Mucosa of descending colon (tissue), 3 donors: Measurements from ENCODE around the gene MAPT. TPM values are rescaled to one million over a fixed set of nuclear protein-coding genes. Genes with fewer than 3 reads are reported as not detected.

ENCODE experiments used
- ATAC-seq: fragments of 200-7000 bp; cut with Tn5 transposase; one replicate; pipeline ENCODE4 v1.9.1; 2020; ENCODE audit warnings: mild to moderate bottlenecking, moderate library complexity
- DNase-seq, 3 donors: peaks; one replicate each; pipeline ENCODE4 v3.0.0-alpha.2; 2020
- H3K36me3 ChIP-seq: fragments of 200-600 bp; one replicate; pipeline ENCODE4 v1.8.0; 2021; ENCODE audit warnings: low read depth, mild to moderate bottlenecking
- H3K4me1 ChIP-seq: fragments of 200-600 bp; one replicate; pipeline ENCODE4 v1.8.0; 2021; ENCODE audit warnings: low read depth, mild to moderate bottlenecking
- H3K4me3 ChIP-seq: fragments of 200-600 bp; one replicate; pipeline ENCODE4 v1.8.0; 2021; ENCODE audit warnings: mild to moderate bottlenecking
- H3K9me3 ChIP-seq: fragments of 200-600 bp; one replicate; pipeline ENCODE4 v1.8.0; 2021; ENCODE audit warnings: mild to moderate bottlenecking
- intact Hi-C, 2 donors: fragments of 100-400 bp; cut with DNase I in 1 of 2; cut with micrococcal nuclease in 1 of 2; formaldehyde crosslinking; loops; one replicate each; pipeline versions ENCODE4 v1.11.0 to v1.11.1; 2022; cut with DNase I, micrococcal nuclease
- total RNA-seq, 3 donors: library from RNA; stranded (reverse); fragmentation: NEBNext Ultra II Directional in 2 of 3; extraction: Animal tissue kit (Norgen Biotek cat#: 25700) in 2 of 3; gene quantifications; one replicate each; pipeline versions ENCODE4 v1.2.1 to v1.2.4, GENCODE V29; 2021 to 2023
- TF ChIP-seq, protein P1 (sequence below): fragments of 200-600 bp; IDR thresholded peaks from one replicate; pipeline ENCODE4 v1.8.0; 2022; ENCODE audit warnings: antibody characterized with exemption, mild to moderate bottlenecking
- donor health status: DM: no; HTN: no; CAD: no; lungs with moderate emphysema.
- donor health status: DM: no; HTN: no; CAD: no.
- donor health status: DM: no; HTN: yes; CAD: no.

The MAPT gene
- total RNA-seq, 3 donors from 2014 or later: 0.72 to 61.5 (median 1.4) TPM

GRCh38 chr17:45850011-45850410 lies 44.3 kb upstream of the MAPT start:
- no peak for ATAC-seq
- Histone ChIP-seq H3K4me3 (no peak overlapping the region), H3K9me3 (no peaks in the 10 kb centered on the region), H3K36me3 (no peaks in the 10 kb centered on the region), H3K4me1 (no peaks in the 10 kb centered on the region)
- intact Hi-C loops: no loop called here
- DNase-seq: no peak
- TF ChIP-seq, protein P1, sequence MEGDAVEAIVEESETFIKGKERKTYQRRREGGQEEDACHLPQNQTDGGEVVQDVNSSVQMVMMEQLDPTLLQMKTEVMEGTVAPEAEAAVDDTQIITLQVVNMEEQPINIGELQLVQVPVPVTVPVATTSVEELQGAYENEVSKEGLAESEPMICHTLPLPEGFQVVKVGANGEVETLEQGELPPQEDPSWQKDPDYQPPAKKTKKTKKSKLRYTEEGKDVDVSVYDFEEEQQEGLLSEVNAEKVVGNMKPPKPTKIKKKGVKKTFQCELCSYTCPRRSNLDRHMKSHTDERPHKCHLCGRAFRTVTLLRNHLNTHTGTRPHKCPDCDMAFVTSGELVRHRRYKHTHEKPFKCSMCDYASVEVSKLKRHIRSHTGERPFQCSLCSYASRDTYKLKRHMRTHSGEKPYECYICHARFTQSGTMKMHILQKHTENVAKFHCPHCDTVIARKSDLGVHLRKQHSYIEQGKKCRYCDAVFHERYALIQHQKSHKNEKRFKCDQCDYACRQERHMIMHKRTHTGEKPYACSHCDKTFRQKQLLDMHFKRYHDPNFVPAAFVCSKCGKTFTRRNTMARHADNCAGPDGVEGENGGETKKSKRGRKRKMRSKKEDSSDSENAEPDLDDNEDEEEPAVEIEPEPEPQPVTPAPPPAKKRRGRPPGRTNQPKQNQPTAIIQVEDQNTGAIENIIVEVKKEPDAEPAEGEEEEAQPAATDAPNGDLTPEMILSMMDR: no peak

- TF ChIP-seq, protein P1: no peak
These were observed 43.9 kb upstream of the MAPT start for GRCh38 chr17:45850468-45850867.

DNA sequence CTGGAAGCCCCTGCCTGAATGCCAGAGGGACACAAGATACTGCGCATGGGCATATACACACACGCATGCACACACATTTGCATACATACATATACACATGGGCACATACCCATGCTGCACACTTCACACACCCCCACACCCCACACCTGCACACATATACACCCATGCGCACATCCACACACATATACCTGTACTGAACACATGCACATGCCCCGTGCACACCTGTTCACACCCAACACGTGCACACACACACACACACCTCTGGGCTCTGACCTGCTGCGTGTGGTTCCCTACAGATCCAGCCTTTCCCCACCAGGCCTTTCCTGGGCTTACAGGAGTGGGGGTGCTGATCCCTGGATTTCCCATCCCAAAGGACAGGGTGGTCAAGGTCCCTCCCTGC lies 43.3 kb upstream of the MAPT start:
- TF ChIP-seq, protein P1: no peak
- Histone ChIP-seq H3K4me3 (no peak overlapping the region), H3K4me1 (no peaks in the 10 kb centered on the region), H3K36me3 (no peaks in the 10 kb centered on the region), H3K9me3 (no peaks in the 10 kb centered on the region)
- ATAC-seq: no peak
- intact Hi-C loops: no loop called here
- DNase-seq: no peak

More at GRCh38 chr17:45850468-45850867, 43.9 kb upstream of the MAPT start:
- H3K4me3 ChIP-seq: no peak overlapping the region
- intact Hi-C loops: no loop called here
- no peaks in the 10 kb centered on the region for H3K4me1 ChIP-seq
- no peaks in the 10 kb centered on the region for H3K9me3 ChIP-seq
- no peaks in the 10 kb centered on the region for H3K36me3 ChIP-seq
- DNase-seq (no peak), ATAC-seq (no peak)

DNA sequence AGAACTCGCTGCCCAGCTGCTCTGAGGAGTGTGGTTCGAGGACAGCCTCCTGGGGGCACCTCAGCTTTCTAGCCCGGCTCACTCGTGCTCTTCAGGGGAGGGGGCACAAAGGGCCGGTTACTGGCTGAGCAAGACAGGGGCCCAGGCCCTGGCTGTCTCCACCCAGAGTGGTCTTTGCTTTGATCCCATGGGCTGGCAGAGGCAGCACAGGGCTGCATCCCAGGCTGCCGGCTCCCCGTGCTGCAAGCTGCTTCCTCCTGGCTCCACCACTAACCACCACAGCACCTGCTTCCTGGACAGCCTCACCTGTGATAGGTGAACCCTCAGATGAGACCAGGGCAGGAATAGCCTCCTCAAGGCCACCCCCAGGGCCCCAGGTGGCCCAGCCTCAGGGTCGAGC lies 42.9 kb upstream of the MAPT start:
- no peak for ATAC-seq
- Histone ChIP-seq H3K36me3 (no peaks in the 10 kb centered on the region), H3K4me3 (no peak overlapping the region), H3K4me1 (no peaks in the 10 kb centered on the region), H3K9me3 (no peaks in the 10 kb centered on the region)
- intact Hi-C loops: no loop called here
- DNase-seq: no peak
- TF ChIP-seq, protein P1: no peak

DNA sequence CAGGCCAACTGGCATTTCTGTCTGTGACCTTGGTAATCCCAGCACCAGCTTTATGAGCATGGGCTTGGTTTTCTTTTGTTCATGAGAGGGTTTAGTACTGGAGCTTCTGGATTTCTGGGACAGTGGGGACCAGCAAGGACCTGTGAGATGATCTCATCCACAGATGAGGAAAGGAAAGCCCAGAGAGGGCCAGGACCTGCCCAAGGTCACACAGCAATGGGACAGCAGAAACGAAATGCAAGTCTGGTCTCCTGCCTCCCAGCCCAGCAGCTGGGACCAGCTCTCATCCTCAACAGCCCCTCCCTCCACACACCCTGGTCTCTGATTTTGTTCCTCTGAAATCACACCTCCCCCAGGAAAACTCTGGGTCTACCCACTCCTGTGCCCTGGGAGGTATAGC lies 42.5 kb upstream of the MAPT start:
- H3K4me3 ChIP-seq: no peak overlapping the region
- DNase-seq (no peak), ATAC-seq (no peak)
- intact Hi-C loops: no loop called here
- no peaks in the 10 kb centered on the region for H3K36me3 ChIP-seq
- H3K9me3 ChIP-seq: no peaks in the 10 kb centered on the region
- H3K4me1 ChIP-seq: no peaks in the 10 kb centered on the region
- TF ChIP-seq, protein P1: no peak
